A549 treated with dexamethasone at 1 μM for 4 hours (cell line): ENCODE data around the gene RPS3A. TPM values are rescaled to one million over a fixed set of nuclear protein-coding genes. Genes with fewer than 3 reads are reported as not detected.

Experiments used
- total RNA-seq: library from RNA; stranded (reverse); fragments of 200-300 nt; extraction: Qiagen RNA extraction; gene quantifications from 5 replicates; pipeline ENCODE4 v1.2.3, GENCODE V29; 2022

RPS3A gene
- 1,386 to 1,713 TPM (median 1,445 TPM) in 5 replicates for total RNA-seq

GRCh38 chr4:151099229-151099975, at the start of gene RPS3A:
RPS3A (plus strand) TSS chr4:151099628; CDS start chr4:151099653, 25 bp downstream.

Other genes starting within 250 kb of the RPS3A start
- 6.6 to 8.4 TPM (median 8.0 TPM) in 5 replicates for gene LRBA, start 84.3 kb upstream of the RPS3A start, total RNA-seq
- not detected in 5 replicates for gene PRSS48, start 177.5 kb downstream of the RPS3A start, total RNA-seq
- 17.8 to 25.2 TPM (median 24.0 TPM) in 5 replicates for gene SH3D19, start 226.0 kb downstream of the RPS3A start, total RNA-seq